ENCODE measurements around the gene ATP5ME.
A peak's percentile ranks its signal among the peaks of the same experiment; 100 is the strongest.

The ATP5ME gene

GRCh38 chr4:665381-665750 lies 8.7 kb downstream of the ATP5ME start:
- peak overlapping the region; percentile 98 for H3K4me2 ChIP-seq (ENCODE audit: insufficient read depth, low read length)

GRCh38 chr4:664713-665231 lies 9.3 kb downstream of the ATP5ME start:
- peak overlapping the region; percentile 100 for H3K9ac ChIP-seq (ENCODE audit: low read depth, low read length)
- H3K4me2 ChIP-seq (ENCODE audit: insufficient read depth, low read length), result peak overlapping the region; percentile 98
- peak overlapping the region; percentile 93 for H3K27ac ChIP-seq (ENCODE audit: low read length)

More at GRCh38 chr4:665381-665750, 8.7 kb downstream of the ATP5ME start:
- no peak for DNase-seq
- no peak for ATAC-seq (ENCODE audit: insufficient read depth, low read depth)
- H3K9me3 ChIP-seq (ENCODE audit: insufficient read depth, low read length, severe bottlenecking), result no peaks in the 10 kb centered on the region
- TF ChIP-seq EZH2 (IDR thresholded peaks at IDR 0.05; ENCODE audit: borderline replicate concordance, low read depth, low read length, severe bottlenecking), result no peak
- no peak for TF ChIP-seq CTCF (IDR thresholded peaks at IDR 0.05; ENCODE audit: borderline replicate concordance, extremely low read depth, low read length, poor library complexity, severe bottlenecking)
- H3K79me2 ChIP-seq (ENCODE audit: insufficient read depth, low read length), result peaks cover 32% of the 10 kb centered on the region
- H3K4me1 ChIP-seq (ENCODE audit: insufficient read depth, low read length), result peaks cover 36% of the 10 kb centered on the region
- H4K20me1 ChIP-seq (ENCODE audit: insufficient read depth, low read length), result no peaks in the 10 kb centered on the region; the same call in 1 of the 2 replicates
- H3K27ac ChIP-seq (ENCODE audit: low read length), result 0 out of 2 replicates have a peak overlapping the region, but pooled peaks have one; percentile 22
- no peak overlapping the region for H2AFZ ChIP-seq (ENCODE audit: low read depth, low read length)
- H3K36me3 ChIP-seq (ENCODE audit: insufficient read depth, low read length), result peaks cover 16% of the 10 kb centered on the region
- H3K4me3 ChIP-seq (ENCODE audit: low read depth in 1 of 2, low read length in 2 of 2), result peak overlapping the region in 1 of 2 experiments; percentile 85; a peak in 2 of 4 replicates
- no peaks in the 10 kb centered on the region for H3K27me3 ChIP-seq (ENCODE audit: insufficient read depth, low read length, poor library complexity)
- H3K9ac ChIP-seq (ENCODE audit: low read depth, low read length), result no peak overlapping the region

GRCh38 chr4:663438-664428 lies 10.3 kb downstream of the ATP5ME start:
- Histone ChIP-seq H3K4me1 (ENCODE audit: insufficient read depth, low read length) (peaks cover 36% of the 10 kb centered on the region), H3K36me3 (ENCODE audit: insufficient read depth, low read length) (peaks cover 27% of the 10 kb centered on the region), H3K4me2 (ENCODE audit: insufficient read depth, low read length) (peak overlapping the region; percentile 98), H4K20me1 (ENCODE audit: insufficient read depth, low read length) (peaks cover 9% of the 10 kb centered on the region), H3K9ac (ENCODE audit: low read depth, low read length) (peak overlapping the region; percentile 100), H3K4me3 (ENCODE audit: low read depth in 1 of 2, low read length in 2 of 2) (peak overlapping the region; percentile 85 to 92), H3K27me3 (ENCODE audit: insufficient read depth, low read length, poor library complexity) (no peaks in the 10 kb centered on the region), H2AFZ (ENCODE audit: low read depth, low read length) (peak overlapping the region; percentile 84), H3K79me2 (ENCODE audit: insufficient read depth, low read length) (peaks cover 32% of the 10 kb centered on the region), H3K9me3 (ENCODE audit: insufficient read depth, low read length, severe bottlenecking) (no peaks in the 10 kb centered on the region), H3K27ac (ENCODE audit: low read length) (peak overlapping the region; percentile 93)
- TF ChIP-seq EZH2 (IDR thresholded peaks at IDR 0.05; ENCODE audit: borderline replicate concordance, low read depth, low read length, severe bottlenecking) (no peak), CTCF (IDR thresholded peaks at IDR 0.05; ENCODE audit: borderline replicate concordance, extremely low read depth, low read length, poor library complexity, severe bottlenecking) (peak; percentile 44)
- ATAC-seq (ENCODE audit: insufficient read depth, low read depth) (peak; percentile 87), DNase-seq (peak; percentile 91)

More at GRCh38 chr4:664713-665231, 9.3 kb downstream of the ATP5ME start:
- Histone ChIP-seq H3K4me3 (ENCODE audit: low read depth in 1 of 2, low read length in 2 of 2) (peak overlapping the region; percentile 85 to 92; a peak in 3 of 4 replicates), H3K27me3 (ENCODE audit: insufficient read depth, low read length, poor library complexity) (no peaks in the 10 kb centered on the region), H3K36me3 (ENCODE audit: insufficient read depth, low read length) (peaks cover 21% of the 10 kb centered on the region), H2AFZ (ENCODE audit: low read depth, low read length) (no peak overlapping the region), H3K4me1 (ENCODE audit: insufficient read depth, low read length) (peaks cover 36% of the 10 kb centered on the region), H3K79me2 (ENCODE audit: insufficient read depth, low read length) (peaks cover 32% of the 10 kb centered on the region), H4K20me1 (ENCODE audit: insufficient read depth, low read length) (no peaks in the 10 kb centered on the region; the same call in 1 of the 2 replicates), H3K9me3 (ENCODE audit: insufficient read depth, low read length, severe bottlenecking) (no peaks in the 10 kb centered on the region)
- TF ChIP-seq CTCF (IDR thresholded peaks at IDR 0.05; ENCODE audit: borderline replicate concordance, extremely low read depth, low read length, poor library complexity, severe bottlenecking), result no peak
- TF ChIP-seq EZH2 (IDR thresholded peaks at IDR 0.05; ENCODE audit: borderline replicate concordance, low read depth, low read length, severe bottlenecking), result no peak
- no peak for ATAC-seq (ENCODE audit: insufficient read depth, low read depth)
- DNase-seq, result no peak

Data from DND-41 (cell line).